OCI-LY1 (cell line): ENCODE data around the gene GMDS.

Experiments used
- H2AFZ ChIP-seq: fragments of 200-600 bp; sonication (generic), shearing (Covaris generic); 2 replicates; pipeline ENCODE4 v1.6.0; 2014; ENCODE audit warnings: antibody characterized with exemption, mild to moderate bottlenecking, low read length
- H3F3A ChIP-seq: fragments of 200-600 bp; sonication (generic), shearing (Covaris generic); 2 replicates; pipeline ENCODE4 v1.6.0; 2014; ENCODE audit warnings: mild to moderate bottlenecking, antibody characterized with exemption, low read length, moderate library complexity; ENCODE audit not compliant: insufficient read depth
- H3K27ac ChIP-seq: fragments of 200-600 bp; sonication (generic); 2 replicates; pipeline ENCODE4 v1.5.1; 2014; ENCODE audit warnings: low read length, mixed run types, mild to moderate bottlenecking, low read depth; ENCODE audit not compliant: poor library complexity, severe bottlenecking
- H3K27me3 ChIP-seq: fragments of 200-600 bp; sonication (generic); 2 replicates; pipeline ENCODE4 v1.6.0; 2014; ENCODE audit warnings: antibody characterized with exemption, mild to moderate bottlenecking, low read length, moderate library complexity; ENCODE audit not compliant: insufficient read depth
- H3K36me3 ChIP-seq: fragments of 200-600 bp; sonication (generic); 2 replicates; pipeline ENCODE4 v1.6.1; 2014; ENCODE audit warnings: mild to moderate bottlenecking, antibody characterized with exemption, low read length, moderate library complexity, mixed read lengths; ENCODE audit not compliant: insufficient read depth
- H3K4me1 ChIP-seq: fragments of 200-600 bp; sonication (generic); 2 replicates; pipeline ENCODE4 v1.5.1; 2014; ENCODE audit warnings: mild to moderate bottlenecking, low read length, moderate library complexity; ENCODE audit not compliant: insufficient read depth, severe bottlenecking
- H3K4me2 ChIP-seq: fragments of 200-600 bp; sonication (generic), shearing (Covaris generic); 2 replicates; pipeline ENCODE4 v1.6.1; 2014; ENCODE audit warnings: low read length
- H3K4me3 ChIP-seq: fragments of 200-600 bp; sonication (generic); 2 replicates; pipeline ENCODE4 v1.5.1; 2014; ENCODE audit warnings: low read length, low read depth, mild to moderate bottlenecking, mixed read lengths; ENCODE audit not compliant: poor library complexity, severe bottlenecking
- H3K79me2 ChIP-seq: fragments of 200-600 bp; shearing (Covaris generic); 2 replicates; pipeline ENCODE4 v1.6.1; 2016; ENCODE audit warnings: mixed run types, low read length, mixed read lengths; ENCODE audit not compliant: insufficient read depth
- H3K9ac ChIP-seq: fragments of 200-600 bp; sonication (generic), shearing (Covaris generic); 2 replicates; pipeline ENCODE4 v1.6.1; 2014; ENCODE audit warnings: mild to moderate bottlenecking, low read length, mixed read lengths
- H3K9me2 ChIP-seq: fragments of 200-600 bp; sonication (generic), shearing (Covaris generic); 2 replicates; pipeline ENCODE4 v1.6.1; 2014; ENCODE audit warnings: low read depth, mild to moderate bottlenecking, low read length, mixed read lengths
- H3K9me3 ChIP-seq: fragments of 200-600 bp; shearing (Covaris generic); 2 replicates; pipeline ENCODE4 v1.6.1; 2014; ENCODE audit warnings: low read length, mixed read lengths
- H4K20me1 ChIP-seq: fragments of 200-600 bp; sonication (generic), shearing (Covaris generic); 2 replicates; pipeline ENCODE4 v1.6.0; 2016; ENCODE audit warnings: mild to moderate bottlenecking, low read length; ENCODE audit not compliant: insufficient read depth
- EZH2 ChIP-seq: fragments of 200-600 bp; sonication (generic), shearing (Covaris generic); IDR thresholded peaks from 2 replicates; pipeline ENCODE4 v1.8.0; 2017; ENCODE audit warnings: borderline replicate concordance, mixed run types, mild to moderate bottlenecking, antibody characterized with exemption, low read length, moderate library complexity, mixed read lengths
- TF ChIP-seq, protein P1 (sequence below): fragments of 200-600 bp; sonication (generic), shearing (Covaris generic); IDR thresholded peaks from 2 replicates; pipeline ENCODE4 v1.5.1; 2017; ENCODE audit warnings: mild to moderate bottlenecking, antibody characterized with exemption, low read length, moderate library complexity, mixed read lengths

The GMDS gene

DNA sequence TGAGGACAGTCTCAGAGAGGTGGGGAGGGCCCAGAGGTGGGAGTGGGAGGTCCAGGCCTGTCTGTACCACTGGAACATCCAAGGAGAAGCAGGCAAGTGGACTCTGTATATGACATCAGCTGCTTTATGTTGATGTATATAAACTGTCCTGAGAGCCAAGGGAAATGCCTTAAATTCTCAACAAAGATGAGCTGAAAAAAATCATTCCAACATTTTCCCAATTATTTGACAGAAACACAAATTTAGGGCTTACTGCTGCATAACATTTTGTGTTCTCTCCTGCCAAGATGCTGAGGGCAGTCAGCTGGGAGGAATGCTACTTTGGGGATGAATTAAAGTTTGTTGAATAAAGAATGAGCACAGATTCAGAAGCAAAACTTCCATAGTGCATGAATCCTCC, 582.9 kb downstream of the GMDS start:
- Histone ChIP-seq H3K4me2 (no peak overlapping the region), H3K9me2 (no peaks in the 10 kb centered on the region), H3K36me3 (no peaks in the 10 kb centered on the region), H3K79me2 (no peaks in the 10 kb centered on the region), H3K4me1 (peaks cover 17% of the 10 kb centered on the region), H3K27ac (no peak overlapping the region), H3F3A (peaks cover 5% of the 10 kb centered on the region; the same call in 1 of the 2 replicates), H3K27me3 (no peaks in the 10 kb centered on the region), H2AFZ (no peak overlapping the region), H3K9ac (no peak overlapping the region), H4K20me1 (no peaks in the 10 kb centered on the region), H3K9me3 (no peaks in the 10 kb centered on the region), H3K4me3 (no peak overlapping the region)
- TF ChIP-seq EZH2, result no peak
- TF ChIP-seq, protein P1, sequence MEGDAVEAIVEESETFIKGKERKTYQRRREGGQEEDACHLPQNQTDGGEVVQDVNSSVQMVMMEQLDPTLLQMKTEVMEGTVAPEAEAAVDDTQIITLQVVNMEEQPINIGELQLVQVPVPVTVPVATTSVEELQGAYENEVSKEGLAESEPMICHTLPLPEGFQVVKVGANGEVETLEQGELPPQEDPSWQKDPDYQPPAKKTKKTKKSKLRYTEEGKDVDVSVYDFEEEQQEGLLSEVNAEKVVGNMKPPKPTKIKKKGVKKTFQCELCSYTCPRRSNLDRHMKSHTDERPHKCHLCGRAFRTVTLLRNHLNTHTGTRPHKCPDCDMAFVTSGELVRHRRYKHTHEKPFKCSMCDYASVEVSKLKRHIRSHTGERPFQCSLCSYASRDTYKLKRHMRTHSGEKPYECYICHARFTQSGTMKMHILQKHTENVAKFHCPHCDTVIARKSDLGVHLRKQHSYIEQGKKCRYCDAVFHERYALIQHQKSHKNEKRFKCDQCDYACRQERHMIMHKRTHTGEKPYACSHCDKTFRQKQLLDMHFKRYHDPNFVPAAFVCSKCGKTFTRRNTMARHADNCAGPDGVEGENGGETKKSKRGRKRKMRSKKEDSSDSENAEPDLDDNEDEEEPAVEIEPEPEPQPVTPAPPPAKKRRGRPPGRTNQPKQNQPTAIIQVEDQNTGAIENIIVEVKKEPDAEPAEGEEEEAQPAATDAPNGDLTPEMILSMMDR, result no peak

DNA sequence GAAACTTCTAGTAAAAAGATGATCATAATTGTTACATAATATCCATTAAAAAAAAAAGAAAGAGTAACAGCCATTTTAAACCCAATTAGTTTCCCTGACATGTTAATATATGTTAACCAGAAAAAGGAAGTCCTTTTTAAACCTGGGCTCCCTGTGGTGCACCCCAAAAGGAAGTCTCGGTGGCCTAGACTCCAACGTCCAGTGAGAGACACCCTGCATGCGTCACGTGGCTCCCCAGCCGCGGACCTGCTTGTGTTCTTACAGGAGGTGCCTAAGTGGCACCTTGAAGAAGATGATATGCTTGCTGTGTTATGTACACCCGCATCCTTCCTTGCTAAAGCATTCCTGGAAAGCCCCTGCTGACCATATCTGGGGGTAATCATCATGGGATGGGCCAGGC, 585.6 kb downstream of the GMDS start:
- Histone ChIP-seq H3K9me2 (no peaks in the 10 kb centered on the region), H3K79me2 (no peaks in the 10 kb centered on the region), H3K27me3 (no peaks in the 10 kb centered on the region), H3K4me2 (no peak overlapping the region), H3K36me3 (no peaks in the 10 kb centered on the region), H3F3A (no peaks in the 10 kb centered on the region), H2AFZ (no peak overlapping the region), H3K4me3 (no peak overlapping the region), H3K9ac (no peak overlapping the region), H3K4me1 (no peaks in the 10 kb centered on the region), H3K27ac (no peak overlapping the region), H4K20me1 (no peaks in the 10 kb centered on the region), H3K9me3 (no peaks in the 10 kb centered on the region)
- no peak for TF ChIP-seq EZH2
- TF ChIP-seq, protein P1, result no peak

DNA sequence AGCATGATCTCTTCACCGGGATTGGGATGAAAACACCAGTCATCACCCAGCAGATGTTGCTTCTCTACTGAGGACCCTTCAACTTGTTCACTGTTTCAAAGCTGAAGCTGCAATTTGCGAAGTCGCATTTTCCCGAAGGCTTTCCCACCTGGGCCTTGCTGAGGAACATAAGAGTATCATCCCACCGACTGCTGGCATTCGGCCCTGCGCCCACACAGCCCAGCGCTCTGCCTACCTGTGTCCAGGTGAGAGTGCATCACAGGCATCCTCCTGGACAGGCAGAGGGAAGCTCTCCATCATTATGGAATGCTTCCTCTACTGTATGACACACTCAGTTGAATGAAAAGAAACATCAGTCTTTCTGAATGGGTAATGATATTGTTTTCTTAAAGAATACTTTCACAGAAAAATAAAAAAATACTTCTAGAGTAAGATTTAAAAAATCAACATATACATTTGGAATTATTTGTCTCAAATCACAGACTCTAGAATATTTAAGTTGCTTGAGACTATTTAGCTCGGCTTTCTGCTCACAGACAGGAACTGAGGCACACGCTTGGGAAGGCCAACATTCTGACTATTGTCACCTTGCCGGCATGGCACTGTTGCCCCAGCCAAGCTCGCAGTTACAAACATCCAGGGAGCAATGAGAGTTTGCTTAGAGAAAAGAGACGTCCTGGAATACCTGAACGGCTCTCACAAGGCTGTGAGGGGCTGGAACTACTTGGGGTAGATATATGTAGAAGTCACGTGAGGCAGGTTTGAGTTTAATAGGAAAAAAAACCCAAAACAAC, 587.0 kb downstream of the GMDS start:
- Histone ChIP-seq H4K20me1 (no peaks in the 10 kb centered on the region), H3K27me3 (no peaks in the 10 kb centered on the region), H3K4me3 (no peak overlapping the region), H3K4me2 (no peak overlapping the region), H3K79me2 (no peaks in the 10 kb centered on the region), H2AFZ (no peak overlapping the region), H3K9me2 (no peaks in the 10 kb centered on the region), H3K27ac (no peak overlapping the region), H3F3A (no peaks in the 10 kb centered on the region), H3K9me3 (no peaks in the 10 kb centered on the region), H3K36me3 (peaks cover 3% of the 10 kb centered on the region; the same call in 1 of the 2 replicates), H3K9ac (no peak overlapping the region), H3K4me1 (no peaks in the 10 kb centered on the region)
- TF ChIP-seq EZH2, result no peak
- TF ChIP-seq, protein P1, result no peak
